HepG2 (cell line): ENCODE results near the gene COQ5. TPM values are rescaled to one million over a fixed set of nuclear protein-coding genes. Genes with fewer than 3 reads are reported as not detected.
A peak's percentile ranks its signal among the peaks of the same experiment; 100 is the strongest.

Experiments
- ASH2L ChIP-seq: fragments of 300-600, 200-600 bp; sonication (generic); IDR thresholded peaks from 2 replicates; pipeline ENCODE4 v1.7.0; 2017; ENCODE audit warnings: low read depth, mild to moderate bottlenecking, moderate library complexity, mixed read lengths, low read length; ENCODE audit not compliant: insufficient read length
- DMAP1 ChIP-seq: IDR thresholded peaks from 2 replicates; pipeline ENCODE4 v1.6.1; 2016
- GABPB1 ChIP-seq: IDR thresholded peaks from 2 replicates; pipeline ENCODE4 v1.6.1; 2016; ENCODE audit warnings: mild to moderate bottlenecking, missing genetic modification reagents, moderate library complexity, missing compliant biosample characterization
- GATAD1 ChIP-seq: IDR thresholded peaks from 2 replicates; pipeline ENCODE4 v1.6.1; 2016; ENCODE audit warnings: missing genetic modification reagents, missing compliant biosample characterization
- GFI1 ChIP-seq: sonication (generic); formaldehyde crosslinking; IDR thresholded peaks from 2 replicates; pipeline ENCODE4 v1.5.0; 2020; ENCODE audit warnings: missing genetic modification reagents, mild to moderate bottlenecking, borderline replicate concordance
- ISL2 ChIP-seq: sonication (generic); formaldehyde crosslinking; IDR thresholded peaks from 2 replicates; pipeline ENCODE4 v1.5.0; 2020; ENCODE audit warnings: missing genetic modification reagents
- KLF12 ChIP-seq: sonication (generic); formaldehyde crosslinking; IDR thresholded peaks from 2 replicates; pipeline ENCODE4 v1.4.0; 2020; ENCODE audit warnings: missing genetic modification reagents, borderline replicate concordance
- KLF16 ChIP-seq, 2 experiments: sonication (generic) in 1 of 2; formaldehyde crosslinking in 1 of 2; IDR thresholded peaks; 2 replicates each; pipeline versions ENCODE4 v1.6.1 to v1.8.0; 2016 to 2023; ENCODE audit warnings: missing genetic modification reagents in 2 of 2, missing compliant biosample characterization in 1 of 2
- NCOA2 ChIP-seq: sonication (generic); formaldehyde crosslinking; IDR thresholded peaks from 2 replicates; pipeline ENCODE4 v1.8.0; 2022; ENCODE audit warnings: inconsistent platforms
- NPAS2 ChIP-seq: sonication (generic); formaldehyde crosslinking; IDR thresholded peaks from 2 replicates; pipeline ENCODE4 v1.8.0; 2022; ENCODE audit warnings: mild to moderate bottlenecking, missing genetic modification reagents, borderline replicate concordance
- PLRG1 ChIP-seq: fragments of 450-650 bp; conservative IDR thresholded peaks from 2 replicates; pipeline ENCODE4 v1.6.1; 2016
- SPEN ChIP-seq: sonication (generic); formaldehyde crosslinking; IDR thresholded peaks from 2 replicates; pipeline ENCODE4 v1.5.1; 2020; ENCODE audit warnings: low read depth, mild to moderate bottlenecking, missing genetic modification reagents
- ZFAT ChIP-seq: sonication (generic); formaldehyde crosslinking; conservative IDR thresholded peaks from 2 replicates; pipeline ENCODE4 v1.8.1; 2023; ENCODE audit warnings: missing genetic modification reagents, inconsistent platforms
- ZFX ChIP-seq: sonication (generic); formaldehyde crosslinking; IDR thresholded peaks from 2 replicates; pipeline ENCODE4 v1.4.0; 2020; ENCODE audit warnings: mild to moderate bottlenecking, low read depth, missing genetic modification reagents, moderate library complexity
- ZFY ChIP-seq: sonication (generic); formaldehyde crosslinking; IDR thresholded peaks from 2 replicates; pipeline ENCODE4 v1.4.0; 2020; ENCODE audit warnings: missing genetic modification reagents
- ZNF253 ChIP-seq: sonication (generic); formaldehyde crosslinking; IDR thresholded peaks from 2 replicates; pipeline ENCODE4 v1.8.0; 2022; ENCODE audit warnings: mild to moderate bottlenecking, missing genetic modification reagents, borderline replicate concordance
- ZNF678 ChIP-seq: sonication (generic); formaldehyde crosslinking; IDR thresholded peaks from 2 replicates; pipeline ENCODE4 v1.4.0; 2020; ENCODE audit warnings: mild to moderate bottlenecking, missing genetic modification reagents
- ZSCAN20 ChIP-seq: sonication (generic); formaldehyde crosslinking; IDR thresholded peaks from 2 replicates; pipeline ENCODE4 v1.4.0; 2020; ENCODE audit warnings: missing genetic modification reagents, mild to moderate bottlenecking, borderline replicate concordance
- polyA plus RNA-seq, 8 experiments: library from polyadenylated mRNA; depleted of rRNA in 3 of 8; stranded (reverse) in 7 of 8; unstranded in 1 of 8; fragments of >200 nt; fragmentation: Illumina TruSeq in 4 of 8; extraction: Trizol in 4 of 8; gene quantifications; 2 replicates each; pipeline versions ENCODE4 v1.2.1 to v1.2.3, GENCODE V29; 2011 to 2016; ENCODE audit warnings: low read depth in 4 of 8, missing spikeins in 1 of 8, mixed read lengths in 1 of 8; ENCODE audit not compliant: insufficient read depth in 1 of 8
- total RNA-seq, 5 experiments: library from RNA; depleted of rRNA; stranded (reverse); fragments of >200 nt; fragmentation: Illumina TruSeq; extraction: Trizol; gene quantifications; 2 replicates each; pipeline ENCODE4 v1.2.3, GENCODE V29; 2016; ENCODE audit warnings: low read depth in 1 of 5
- TF ChIP-seq, protein P1 (sequence below), 2 experiments: sonication (generic) in 1 of 2; formaldehyde crosslinking in 1 of 2; IDR thresholded peaks; 2 replicates each; pipeline versions ENCODE4 v1.4.0 to v1.6.1; 2016 to 2020; ENCODE audit warnings: borderline replicate concordance in 1 of 2, low read depth in 1 of 2, mild to moderate bottlenecking in 1 of 2, missing genetic modification reagents in 1 of 2
- TF ChIP-seq, protein P2 (sequence below): sonication (generic); formaldehyde crosslinking; IDR thresholded peaks from 2 replicates; pipeline ENCODE4 v1.5.1; 2020; ENCODE audit warnings: missing genetic modification reagents, mild to moderate bottlenecking, borderline replicate concordance
- TF ChIP-seq, protein P3 (sequence below): sonication (generic); formaldehyde crosslinking; IDR thresholded peaks from 2 replicates; pipeline ENCODE4 v1.4.0; 2020; ENCODE audit warnings: missing genetic modification reagents
- TF ChIP-seq, protein P4 (sequence below): IDR thresholded peaks from 2 replicates; pipeline ENCODE4 v1.6.1; 2012; ENCODE audit warnings: inconsistent platforms

Gene COQ5
- total and polyA plus RNA-seq, 2 of the 13 experiments (the other 11 are each of a cell fraction or from before 2014, with no cell fraction given), result 36.4 to 41.5 TPM

DNA sequence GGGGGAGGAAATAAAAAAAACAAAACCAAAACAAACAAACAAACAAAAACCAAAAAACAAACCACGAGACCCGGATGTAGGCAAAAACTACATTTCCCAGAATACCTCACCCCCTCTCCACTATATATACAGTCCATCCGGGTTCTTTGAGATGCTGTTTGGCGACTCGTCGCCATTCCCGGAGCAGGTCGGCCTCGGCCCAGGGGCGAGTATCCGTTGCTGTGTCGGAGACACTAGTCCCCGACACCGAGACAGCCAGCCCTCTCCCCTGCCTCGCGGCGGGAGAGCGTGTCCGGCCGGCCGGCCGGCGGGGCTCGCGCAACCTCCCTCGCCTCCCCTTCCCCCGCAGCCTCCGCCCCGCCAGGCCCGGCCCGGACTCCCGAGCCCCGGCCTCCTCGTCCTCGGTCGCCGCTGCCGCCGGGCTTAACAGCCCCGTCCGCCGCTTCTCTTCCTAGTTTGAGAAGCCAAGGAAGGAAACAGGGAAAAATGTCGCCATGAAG, 5.3 kb upstream of the COQ5 start, which contains the start of gene RNF10 (continued):
- TF ChIP-seq NPAS2 (CRISPR knock-in tag) (no peak), DMAP1 (CRISPR knock-in tag) (no peak), GABPB1 (CRISPR knock-in tag) (no peak; the same call in none of the 2 replicates), ZSCAN20 (no peak), ISL2 (CRISPR knock-in tag) (0 out of 2 replicates have a peak, but pooled peaks have one; percentile 15), ASH2L (peak; percentile 93), NCOA2 (CRISPR knock-in tag) (no peak), PLRG1 (no peak), ZFY (CRISPR knock-in tag) (peak; percentile 93), SPEN (peak; percentile 63; the same call in 1 of the 2 replicates), GFI1 (no peak), ZNF678 (CRISPR knock-in tag) (0 out of 2 replicates have a peak, but pooled peaks have one; percentile 66), ZFAT (CRISPR knock-in tag) (0 out of 2 replicates have a peak, but pooled peaks have one; percentile 46), KLF16 (CRISPR knock-in tag; IDR thresholded peaks at IDR 0.05) (0 out of 4 replicates have a peak, but pooled peaks of 1 of the 2 experiments have one; percentile 18), ZNF253 (CRISPR knock-in tag) (no peak), KLF12 (CRISPR knock-in tag) (0 out of 2 replicates have a peak, but pooled peaks have one; percentile 58), ZFX (CRISPR knock-in tag) (peak; percentile 88; the same call in 1 of the 2 replicates), GATAD1 (CRISPR knock-in tag) (peak; percentile 26; the same call in 1 of the 2 replicates)
- TF ChIP-seq, protein P1, sequence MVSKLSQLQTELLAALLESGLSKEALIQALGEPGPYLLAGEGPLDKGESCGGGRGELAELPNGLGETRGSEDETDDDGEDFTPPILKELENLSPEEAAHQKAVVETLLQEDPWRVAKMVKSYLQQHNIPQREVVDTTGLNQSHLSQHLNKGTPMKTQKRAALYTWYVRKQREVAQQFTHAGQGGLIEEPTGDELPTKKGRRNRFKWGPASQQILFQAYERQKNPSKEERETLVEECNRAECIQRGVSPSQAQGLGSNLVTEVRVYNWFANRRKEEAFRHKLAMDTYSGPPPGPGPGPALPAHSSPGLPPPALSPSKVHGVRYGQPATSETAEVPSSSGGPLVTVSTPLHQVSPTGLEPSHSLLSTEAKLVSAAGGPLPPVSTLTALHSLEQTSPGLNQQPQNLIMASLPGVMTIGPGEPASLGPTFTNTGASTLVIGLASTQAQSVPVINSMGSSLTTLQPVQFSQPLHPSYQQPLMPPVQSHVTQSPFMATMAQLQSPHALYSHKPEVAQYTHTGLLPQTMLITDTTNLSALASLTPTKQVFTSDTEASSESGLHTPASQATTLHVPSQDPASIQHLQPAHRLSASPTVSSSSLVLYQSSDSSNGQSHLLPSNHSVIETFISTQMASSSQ (IDR thresholded peaks at IDR 0.05; ENCODE audit: low read depth), result no peak
- TF ChIP-seq, protein P1 (CRISPR knock-in tag; IDR thresholded peaks at IDR 0.05; ENCODE audit: borderline replicate concordance), result no peak
- TF ChIP-seq, protein P2, sequence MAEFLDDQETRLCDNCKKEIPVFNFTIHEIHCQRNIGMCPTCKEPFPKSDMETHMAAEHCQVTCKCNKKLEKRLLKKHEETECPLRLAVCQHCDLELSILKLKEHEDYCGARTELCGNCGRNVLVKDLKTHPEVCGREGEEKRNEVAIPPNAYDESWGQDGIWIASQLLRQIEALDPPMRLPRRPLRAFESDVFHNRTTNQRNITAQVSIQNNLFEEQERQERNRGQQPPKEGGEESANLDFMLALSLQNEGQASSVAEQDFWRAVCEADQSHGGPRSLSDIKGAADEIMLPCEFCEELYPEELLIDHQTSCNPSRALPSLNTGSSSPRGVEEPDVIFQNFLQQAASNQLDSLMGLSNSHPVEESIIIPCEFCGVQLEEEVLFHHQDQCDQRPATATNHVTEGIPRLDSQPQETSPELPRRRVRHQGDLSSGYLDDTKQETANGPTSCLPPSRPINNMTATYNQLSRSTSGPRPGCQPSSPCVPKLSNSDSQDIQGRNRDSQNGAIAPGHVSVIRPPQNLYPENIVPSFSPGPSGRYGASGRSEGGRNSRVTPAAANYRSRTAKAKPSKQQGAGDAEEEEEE (CRISPR knock-in tag), result no peak
- TF ChIP-seq, protein P3, sequence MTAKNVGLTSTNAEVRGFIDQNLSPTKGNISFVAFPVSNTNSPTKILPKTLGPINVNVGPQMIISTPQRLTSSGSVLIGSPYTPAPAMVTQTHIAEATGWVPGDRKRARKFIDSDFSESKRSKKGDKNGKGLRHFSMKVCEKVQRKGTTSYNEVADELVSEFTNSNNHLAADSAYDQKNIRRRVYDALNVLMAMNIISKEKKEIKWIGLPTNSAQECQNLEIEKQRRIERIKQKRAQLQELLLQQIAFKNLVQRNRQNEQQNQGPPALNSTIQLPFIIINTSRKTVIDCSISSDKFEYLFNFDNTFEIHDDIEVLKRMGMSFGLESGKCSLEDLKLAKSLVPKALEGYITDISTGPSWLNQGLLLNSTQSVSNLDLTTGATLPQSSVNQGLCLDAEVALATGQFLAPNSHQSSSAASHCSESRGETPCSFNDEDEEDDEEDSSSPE (CRISPR knock-in tag), result no peak
- TF ChIP-seq, protein P4, sequence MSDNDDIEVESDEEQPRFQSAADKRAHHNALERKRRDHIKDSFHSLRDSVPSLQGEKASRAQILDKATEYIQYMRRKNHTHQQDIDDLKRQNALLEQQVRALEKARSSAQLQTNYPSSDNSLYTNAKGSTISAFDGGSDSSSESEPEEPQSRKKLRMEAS, result peak; percentile 40
